Fibroblast of lung (primary cell): ENCODE data around the gene ROBO1. TPM values are rescaled to one million over a fixed set of nuclear protein-coding genes. Genes with fewer than 3 reads are reported as not detected.
A peak's percentile ranks its signal among the peaks of the same experiment; 100 is the strongest.

Source experiments
- DNase-seq, 2 donors: peaks; one replicate each; pipeline versions ENCODE4 v3.0.0 to v3.0.0-alpha.2; 2010; ENCODE audit warnings: low read depth in 2 of 2
- H2AFZ ChIP-seq: 2 replicates; pipeline ENCODE4 v1.5.1; 2012; ENCODE audit warnings: low read length, control low read depth, inconsistent platforms
- H3K27ac ChIP-seq: 2 replicates; pipeline ENCODE4 v1.5.1; 2011; ENCODE audit warnings: low read length, control low read depth; ENCODE audit not compliant: insufficient read depth
- H3K27me3 ChIP-seq: 2 replicates; pipeline ENCODE4 v1.5.1; 2011; ENCODE audit warnings: mild to moderate bottlenecking, low read length; ENCODE audit not compliant: control insufficient read depth, insufficient read depth
- H3K36me3 ChIP-seq: 2 replicates; pipeline ENCODE4 v1.5.1; 2011; ENCODE audit warnings: low read length; ENCODE audit not compliant: control insufficient read depth, insufficient read depth
- H3K4me1 ChIP-seq: 2 replicates; pipeline ENCODE4 v1.5.1; 2011; ENCODE audit warnings: low read length; ENCODE audit not compliant: control insufficient read depth, insufficient read depth; ENCODE audit errors: extremely low read depth
- H3K4me2 ChIP-seq: 2 replicates; pipeline ENCODE4 v1.5.1; 2011; ENCODE audit warnings: low read length, control low read depth; ENCODE audit not compliant: insufficient read depth; ENCODE audit errors: extremely low read depth
- H3K4me3 ChIP-seq, 4 experiments: fragments of 200-600 bp in 1 of 4; sonication (generic) in 1 of 4; replicated peaks in 1 of 4; 2 replicates each; pipeline ENCODE4 v1.5.1; 2011 to 2016; ENCODE audit warnings: low read length in 4 of 4, low read depth in 3 of 4, mild to moderate bottlenecking in 3 of 4, control low read depth in 2 of 4, inconsistent platforms in 1 of 4, mixed read lengths in 1 of 4; ENCODE audit not compliant: insufficient read depth in 1 of 4; ENCODE audit errors: control extremely low read depth in 1 of 4
- H3K79me2 ChIP-seq: 2 replicates; pipeline ENCODE4 v1.5.1; 2012; ENCODE audit warnings: mild to moderate bottlenecking, low read length, inconsistent platforms; ENCODE audit not compliant: control insufficient read depth, insufficient read depth
- H3K9ac ChIP-seq: 2 replicates; pipeline ENCODE4 v1.5.1; 2011; ENCODE audit warnings: mild to moderate bottlenecking, low read length, control low read depth; ENCODE audit not compliant: insufficient read depth
- H3K9me3 ChIP-seq: 2 replicates; pipeline ENCODE4 v1.5.1; 2012; ENCODE audit warnings: low read depth, low read length; ENCODE audit not compliant: control insufficient read depth, insufficient read depth
- H4K20me1 ChIP-seq: 2 replicates; pipeline ENCODE4 v1.5.1; 2011; ENCODE audit warnings: low read length; ENCODE audit not compliant: control insufficient read depth, insufficient read depth; ENCODE audit errors: extremely low read depth
- EZH2 ChIP-seq: IDR thresholded peaks from 2 replicates; pipeline ENCODE4 v1.5.1; 2012; ENCODE audit warnings: low read length, control low read depth, mild to moderate bottlenecking; ENCODE audit errors: missing control alignments
- polyA plus RNA-seq, 2 donors: library from polyadenylated mRNA; depleted of rRNA in 1 of 2; stranded (reverse) in 1 of 2; unstranded in 1 of 2; fragments of >200 nt; gene quantifications; 2 replicates each; pipeline ENCODE4 v1.2.1, GENCODE V29; 2011 to 2012; ENCODE audit warnings: missing spikeins in 1 of 2
- total RNA-seq: library from RNA; depleted of rRNA; stranded (reverse); fragments of >200 nt; gene quantifications from 2 replicates; pipeline ENCODE4 v1.2.1, GENCODE V29; 2014
- TF ChIP-seq, protein P1 (sequence below), 2 donors: IDR thresholded peaks in 1 of 2; conservative IDR thresholded peaks in 1 of 2; 1 replicate in 1 of 2; 2 replicates in 1 of 2; pipeline ENCODE4 v1.5.1; 2011 to 2012; ENCODE audit warnings: low read length in 2 of 2, control low read depth in 1 of 2, inconsistent platforms in 1 of 2, low read depth in 1 of 2, mild to moderate bottlenecking in 1 of 2

The ROBO1 gene
- total and polyA plus RNA-seq, 2 donors (not counting 1 experiment from before 2014, with no cell fraction given), result 53.8 to 104 TPM

GRCh38 chr3:78737988-78738387 is 1029.8 kb downstream of the ROBO1 start:
- no peak overlapping the region for H3K27ac ChIP-seq
- peak in 1 of 2 donors; percentile 22 for DNase-seq
- no peak overlapping the region for H3K4me2 ChIP-seq
- H2AFZ ChIP-seq, result no peak overlapping the region
- TF ChIP-seq EZH2, result no peak
- TF ChIP-seq, protein P1, sequence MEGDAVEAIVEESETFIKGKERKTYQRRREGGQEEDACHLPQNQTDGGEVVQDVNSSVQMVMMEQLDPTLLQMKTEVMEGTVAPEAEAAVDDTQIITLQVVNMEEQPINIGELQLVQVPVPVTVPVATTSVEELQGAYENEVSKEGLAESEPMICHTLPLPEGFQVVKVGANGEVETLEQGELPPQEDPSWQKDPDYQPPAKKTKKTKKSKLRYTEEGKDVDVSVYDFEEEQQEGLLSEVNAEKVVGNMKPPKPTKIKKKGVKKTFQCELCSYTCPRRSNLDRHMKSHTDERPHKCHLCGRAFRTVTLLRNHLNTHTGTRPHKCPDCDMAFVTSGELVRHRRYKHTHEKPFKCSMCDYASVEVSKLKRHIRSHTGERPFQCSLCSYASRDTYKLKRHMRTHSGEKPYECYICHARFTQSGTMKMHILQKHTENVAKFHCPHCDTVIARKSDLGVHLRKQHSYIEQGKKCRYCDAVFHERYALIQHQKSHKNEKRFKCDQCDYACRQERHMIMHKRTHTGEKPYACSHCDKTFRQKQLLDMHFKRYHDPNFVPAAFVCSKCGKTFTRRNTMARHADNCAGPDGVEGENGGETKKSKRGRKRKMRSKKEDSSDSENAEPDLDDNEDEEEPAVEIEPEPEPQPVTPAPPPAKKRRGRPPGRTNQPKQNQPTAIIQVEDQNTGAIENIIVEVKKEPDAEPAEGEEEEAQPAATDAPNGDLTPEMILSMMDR (conservative IDR thresholded peaks at IDR 0.05 in 1 of 2, IDR thresholded peaks at IDR 0.05 in 1 of 2; ENCODE audit: low read depth in 1 of 2, low read length in 2 of 2), result no peak
- no peaks in the 10 kb centered on the region for H3K27me3 ChIP-seq
- no peak overlapping the region for H3K9ac ChIP-seq
- no peaks in the 10 kb centered on the region for H4K20me1 ChIP-seq
- no peak overlapping the region for H3K4me3 ChIP-seq
- H3K79me2 ChIP-seq, result no peaks in the 10 kb centered on the region
- H3K36me3 ChIP-seq, result no peaks in the 10 kb centered on the region
- H3K4me1 ChIP-seq, result no peaks in the 10 kb centered on the region
- H3K9me3 ChIP-seq, result no peaks in the 10 kb centered on the region

- H3K27ac ChIP-seq, result no peak overlapping the region
- DNase-seq, result no peak
- H3K36me3 ChIP-seq, result no peaks in the 10 kb centered on the region
- H4K20me1 ChIP-seq, result no peaks in the 10 kb centered on the region
- H3K79me2 ChIP-seq, result no peaks in the 10 kb centered on the region
- H3K4me2 ChIP-seq, result no peak overlapping the region
- H3K4me1 ChIP-seq, result no peaks in the 10 kb centered on the region
- H3K4me3 ChIP-seq, result no peak overlapping the region
- TF ChIP-seq EZH2, result no peak
- TF ChIP-seq, protein P1 (conservative IDR thresholded peaks at IDR 0.05 in 1 of 2, IDR thresholded peaks at IDR 0.05 in 1 of 2; ENCODE audit: low read depth in 1 of 2, low read length in 2 of 2), result no peak
- H3K9me3 ChIP-seq, result no peaks in the 10 kb centered on the region
- H2AFZ ChIP-seq, result no peak overlapping the region
- H3K9ac ChIP-seq, result no peak overlapping the region
- H3K27me3 ChIP-seq, result no peaks in the 10 kb centered on the region
Observed at GRCh38 chr3:78736863-78737262, 1030.9 kb downstream of the ROBO1 start.

DNA sequence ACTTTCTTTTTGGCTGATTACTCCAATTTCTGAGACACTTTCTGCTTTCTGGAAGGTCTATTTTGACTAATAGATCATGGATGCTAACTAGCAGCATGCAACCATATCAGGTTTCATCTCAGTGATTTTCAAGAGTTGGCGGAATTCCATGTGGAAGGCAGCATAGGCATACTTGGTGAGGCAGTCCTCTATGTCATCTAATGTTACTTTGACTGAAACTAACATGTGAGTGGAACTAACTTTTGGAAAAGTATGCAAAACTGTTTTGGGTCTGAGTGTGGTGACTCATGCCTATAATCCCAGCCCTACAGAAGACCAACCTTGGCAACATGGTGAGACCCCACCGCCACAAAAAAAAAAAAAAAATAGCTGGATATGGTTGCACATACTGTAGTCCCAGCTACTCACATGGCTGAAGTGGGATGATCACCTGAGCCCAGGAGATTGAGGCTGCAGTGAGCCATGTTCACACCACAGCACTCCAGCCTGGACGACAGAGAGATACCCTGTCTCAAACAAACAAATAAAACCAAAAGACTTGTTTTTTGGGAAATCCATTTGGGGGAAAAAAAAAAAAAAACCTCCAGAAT is 1033.7 kb downstream of the ROBO1 start:
- no peak overlapping the region for H3K4me3 ChIP-seq
- H4K20me1 ChIP-seq, result no peaks in the 10 kb centered on the region
- H3K9ac ChIP-seq, result no peak overlapping the region
- H3K9me3 ChIP-seq, result no peaks in the 10 kb centered on the region
- no peaks in the 10 kb centered on the region for H3K79me2 ChIP-seq
- no peaks in the 10 kb centered on the region for H3K36me3 ChIP-seq
- no peak overlapping the region for H2AFZ ChIP-seq
- H3K27me3 ChIP-seq, result no peaks in the 10 kb centered on the region
- H3K4me2 ChIP-seq, result no peak overlapping the region
- no peaks in the 10 kb centered on the region for H3K4me1 ChIP-seq
- TF ChIP-seq, protein P1 (conservative IDR thresholded peaks at IDR 0.05 in 1 of 2, IDR thresholded peaks at IDR 0.05 in 1 of 2; ENCODE audit: low read depth in 1 of 2, low read length in 2 of 2), result no peak
- no peak for TF ChIP-seq EZH2
- no peak overlapping the region for H3K27ac ChIP-seq
- DNase-seq, result peak; percentile 74 to 87
